Endothelial cell of umbilical vein (primary cell): Measurements from ENCODE around the gene PTPN14. TPM values are rescaled to one million over a fixed set of nuclear protein-coding genes. Genes with fewer than 3 reads are reported as not detected.
A peak's percentile ranks its signal among the peaks of the same experiment; 100 is the strongest.

Experiments used
- BruUV-seq: library from RNA; stranded (reverse); fragments of 400-500 nt; replicated peaks from 2 replicates; lab custom pipeline; 2021; lab: Mats Ljungman, UMichigan
- CTCF ChIA-PET: fragments of 300-600, 350-600 bp; sonication (Branson Sonifier 250); formaldehyde crosslinking; loops from one replicate; lab custom pipeline; 2021; ENCODE audit warnings: antibody characterized with exemption, inconsistent platforms; lab: Charles Lee
- POLR2A ChIA-PET: fragments of 300-600, 350-600 bp; sonication (Branson Sonifier 250); formaldehyde crosslinking; loops from one replicate; lab custom pipeline; 2021; ENCODE audit warnings: antibody characterized with exemption, inconsistent platforms; lab: Charles Lee
- DNase-seq: peaks from one replicate; pipeline ENCODE4 v3.0.0-alpha.2; 2011; ENCODE audit warnings: low read depth, low spot score
- FAIRE-seq: peaks from 2 replicates; lab custom pipeline; 2011; peaks lifted over from hg19 to GRCh38; lab: Jason Lieb, UNC
- H2AFZ ChIP-seq: 2 replicates; pipeline ENCODE4 v1.6.0; 2012; ENCODE audit warnings: low read depth, low read length, control low read depth, inconsistent platforms
- H3K27ac ChIP-seq: 2 replicates; pipeline ENCODE4 v1.5.1; 2011; ENCODE audit warnings: low read depth, mild to moderate bottlenecking, control low read depth, low read length, moderate library complexity; ENCODE audit not compliant: insufficient read depth
- H3K27me3 ChIP-seq, 2 experiments: 2 replicates each; pipeline versions ENCODE4 v1.6.0 to v1.6.1; 2011; ENCODE audit warnings: low read length in 2 of 2, mixed read lengths in 1 of 2; ENCODE audit not compliant: control insufficient read depth in 2 of 2, insufficient read depth in 2 of 2
- H3K36me3 ChIP-seq, 2 experiments: 2 replicates in 1 of 2; 3 replicates in 1 of 2; pipeline ENCODE4 v1.5.1; 2011; ENCODE audit warnings: low read length in 2 of 2, mild to moderate bottlenecking in 1 of 2, moderate library complexity in 1 of 2; ENCODE audit not compliant: control insufficient read depth in 2 of 2, insufficient read depth in 2 of 2; ENCODE audit errors: extremely low read depth in 1 of 2
- H3K4me1 ChIP-seq: 3 replicates; pipeline ENCODE4 v1.5.1; 2011; ENCODE audit warnings: mild to moderate bottlenecking, low read length; ENCODE audit not compliant: control insufficient read depth, insufficient read depth; ENCODE audit errors: extremely low read depth
- H3K4me2 ChIP-seq: 2 replicates; pipeline ENCODE4 v1.6.1; 2011; ENCODE audit warnings: low read length, control low read depth, mixed read lengths; ENCODE audit not compliant: insufficient read depth
- H3K4me3 ChIP-seq, 3 experiments: fragments of 200-600 bp in 1 of 3; sonication (generic), shearing (Covaris generic) in 1 of 3; replicated peaks in 1 of 3; 2 replicates each; pipeline ENCODE4 v1.5.1; 2011 to 2016; ENCODE audit warnings: control low read depth in 3 of 3, low read length in 3 of 3, mild to moderate bottlenecking in 2 of 3, inconsistent platforms in 1 of 3, low read depth in 1 of 3, moderate library complexity in 1 of 3; ENCODE audit not compliant: insufficient read depth in 1 of 3
- H3K79me2 ChIP-seq: 2 replicates; pipeline ENCODE4 v1.6.0; 2012; ENCODE audit warnings: low read length, inconsistent platforms; ENCODE audit not compliant: control insufficient read depth, insufficient read depth
- H3K9ac ChIP-seq: replicated peaks from 2 replicates; pipeline ENCODE3; 2011; ENCODE audit warnings: low read length, control low read depth; ENCODE audit not compliant: insufficient read depth; ENCODE audit errors: extremely low read depth
- H3K9me1 ChIP-seq: replicated peaks from 3 replicates; pipeline ENCODE4 v1.6.0; 2011; ENCODE audit warnings: mild to moderate bottlenecking, low read length; ENCODE audit not compliant: control insufficient read depth, insufficient read depth; ENCODE audit errors: extremely low read depth
- H3K9me3 ChIP-seq: replicated peaks from 2 replicates; pipeline ENCODE4 v1.5.1; 2012; ENCODE audit warnings: low read length, inconsistent platforms; ENCODE audit not compliant: control insufficient read depth, insufficient read depth
- H4K20me1 ChIP-seq: replicated peaks from 2 replicates; pipeline ENCODE3; 2011; ENCODE audit warnings: mild to moderate bottlenecking, low read length; ENCODE audit not compliant: control insufficient read depth, insufficient read depth; ENCODE audit errors: extremely low read depth
- EZH2 ChIP-seq: IDR thresholded peaks from 2 replicates; pipeline ENCODE4 v1.6.1; 2012; ENCODE audit warnings: borderline replicate concordance, low read depth, mild to moderate bottlenecking, moderate library complexity, low read length, inconsistent platforms; ENCODE audit not compliant: severe bottlenecking
- FOS ChIP-seq: IDR thresholded peaks from 2 replicates; pipeline ENCODE4 v1.6.1; 2011; ENCODE audit warnings: mild to moderate bottlenecking, low read length, moderate library complexity, borderline replicate concordance; ENCODE audit not compliant: insufficient read depth
- GATA2 ChIP-seq: IDR thresholded peaks from 2 replicates; pipeline ENCODE4 v1.7.0; 2011; ENCODE audit warnings: low read depth, mild to moderate bottlenecking, moderate library complexity, mixed read lengths, low read length; ENCODE audit not compliant: insufficient read length, insufficient read depth
- JUN ChIP-seq: IDR thresholded peaks from 2 replicates; pipeline ENCODE4 v1.6.1; 2011; ENCODE audit warnings: borderline replicate concordance, low read depth; ENCODE audit not compliant: insufficient read length, insufficient read depth
- MYC ChIP-seq: IDR thresholded peaks from one replicate; pipeline ENCODE4 v1.6.1; 2011; ENCODE audit warnings: mild to moderate bottlenecking, low read depth, low read length
- POLR2A ChIP-seq: IDR thresholded peaks from 2 replicates; pipeline ENCODE4 v1.6.1; 2012; ENCODE audit warnings: low read depth, mild to moderate bottlenecking, control low read depth, low read length
- POLR2AphosphoS5 ChIP-seq: IDR thresholded peaks from 2 replicates; pipeline ENCODE4 v1.6.1; 2012; ENCODE audit warnings: low read depth, mild to moderate bottlenecking, control low read depth, low read length, moderate library complexity; ENCODE audit not compliant: insufficient read depth
- dilution Hi-C: fragments of 300-500 bp; cut with MboI; formaldehyde crosslinking; loops from one replicate; pipeline ENCODE4 v1.15.0; 2019; ENCODE audit warnings: low sequenced_read_pairs; ENCODE audit not compliant: extremely low pct_ligation_motif_present
- intact Hi-C: fragments of 100-400 bp; cut with micrococcal nuclease; formaldehyde crosslinking; loops from one replicate; pipeline ENCODE4 v1.10.0; 2022
- polyA plus RNA-seq, 4 experiments: library from polyadenylated mRNA; depleted of rRNA in 3 of 4; stranded (reverse) in 3 of 4; unstranded in 1 of 4; fragments of >200 nt; gene quantifications; 2 replicates each; pipeline versions ENCODE4 v1.2.1 to v1.2.3, GENCODE V29; 2011 to 2012; ENCODE audit warnings: missing spikeins in 1 of 4
- total RNA-seq: library from RNA; stranded (reverse); gene quantifications from 2 replicates; pipeline ENCODE4 v1.2.3, GENCODE V29; 2021
- TF ChIP-seq, protein P1 (sequence below): IDR thresholded peaks from 2 replicates; pipeline ENCODE4 v1.6.1; 2011; ENCODE audit not compliant: insufficient read depth, insufficient read length
- TF ChIP-seq, protein P2 (sequence below), 2 donors: IDR thresholded peaks; 1 replicate in 1 of 2; 2 replicates in 1 of 2; pipeline ENCODE4 v1.5.1; 2011; ENCODE audit warnings: low read length in 2 of 2, mild to moderate bottlenecking in 2 of 2, moderate library complexity in 2 of 2, control low read depth in 1 of 2, inconsistent platforms in 1 of 2, low read depth in 1 of 2; ENCODE audit not compliant: insufficient read depth in 1 of 2; ENCODE audit errors: extremely low read depth in 1 of 2

The PTPN14 gene
- total and polyA plus RNA-seq, 2 donors (not counting 3 experiments of a cell fraction or from before 2014, with no cell fraction given), result 18.5 to 93.0 TPM

DNA sequence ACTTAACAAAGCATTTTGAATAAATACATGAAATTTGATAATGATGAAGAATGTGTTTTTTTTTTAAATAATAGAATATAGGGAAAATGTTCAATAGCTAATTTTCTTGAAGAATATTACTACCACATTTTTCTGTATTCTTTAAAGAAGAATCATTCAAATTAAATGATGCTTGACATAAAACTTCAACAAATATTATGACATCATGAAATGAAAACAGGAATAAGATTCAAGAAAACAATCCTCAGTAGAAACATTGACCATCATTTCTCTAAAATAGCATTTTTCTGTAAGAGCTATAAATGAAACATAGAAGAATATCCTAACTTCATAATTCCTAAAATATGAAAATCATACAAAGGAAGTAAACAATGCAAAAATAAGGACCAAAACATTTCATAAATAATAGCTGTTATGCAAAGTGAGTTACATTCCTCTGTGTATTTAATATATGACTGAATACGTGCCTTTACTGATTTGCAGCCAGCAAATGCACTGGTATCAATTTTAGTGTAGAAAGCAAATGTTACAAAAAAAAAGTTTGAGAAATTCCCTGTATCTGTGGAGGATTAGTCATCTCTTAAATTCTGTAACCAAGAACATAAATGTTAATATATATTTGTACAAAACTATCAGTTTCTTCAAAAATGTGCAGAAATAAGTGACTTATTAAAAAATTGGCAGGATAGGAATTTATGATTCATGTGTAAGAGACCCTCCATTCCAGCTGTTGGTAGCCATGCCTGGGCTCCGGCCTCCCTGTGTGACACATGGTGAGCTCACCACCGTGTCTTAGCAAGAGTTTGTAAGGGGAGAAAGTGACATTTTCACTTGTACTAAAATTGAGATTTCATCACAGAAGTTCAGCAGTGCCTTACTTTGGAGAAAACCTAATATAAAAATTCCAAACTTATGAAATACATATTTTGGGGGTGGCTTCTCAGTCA lies 15.0 kb upstream of the PTPN14 start:
- no peak overlapping the region for H2AFZ ChIP-seq
- no peaks in the 10 kb centered on the region for H3K79me2 ChIP-seq
- dilution Hi-C loops (no loop called here), intact Hi-C loops (loop anchor here (2.0 kb wide), 1 partner anchor 14 kb away; no protein-coding TSS in a partner anchor)
- H3K27me3 ChIP-seq, result no peaks in the 10 kb centered on the region
- no peak for FAIRE-seq
- H3K4me2 ChIP-seq, result peak overlapping the region; percentile 37
- CTCF ChIA-PET, result interaction anchor here (1.1 to 5.8 kb wide), 7 partner anchors 12 to 234 kb away, joined by 3 to 40 read pairs (median 4); partner anchors contain the start of gene PTPN14
- BruUV-seq, result no TSS peak
- no peaks in the 10 kb centered on the region for H4K20me1 ChIP-seq
- peak; percentile 67 for DNase-seq
- peak overlapping the region; percentile 33 for H3K27ac ChIP-seq
- no peak overlapping the region for H3K4me3 ChIP-seq
- H3K9me1 ChIP-seq, result no peaks in the 10 kb centered on the region
- H3K36me3 ChIP-seq, result no peaks in the 10 kb centered on the region
- no peaks in the 10 kb centered on the region for H3K9me3 ChIP-seq
- TF ChIP-seq JUN (peak; percentile 61), FOS (peak; percentile 97), POLR2A (no peak), EZH2 (no peak), POLR2AphosphoS5 (no peak)
- H3K4me1 ChIP-seq, result peaks cover 48% of the 10 kb centered on the region
- POLR2A ChIA-PET, result interaction anchor here (2.8 kb wide), 1 partner anchor 14 kb away, joined by 10 read pairs; the partner anchor contains the start of gene PTPN14
- no peak overlapping the region for H3K9ac ChIP-seq

DNA sequence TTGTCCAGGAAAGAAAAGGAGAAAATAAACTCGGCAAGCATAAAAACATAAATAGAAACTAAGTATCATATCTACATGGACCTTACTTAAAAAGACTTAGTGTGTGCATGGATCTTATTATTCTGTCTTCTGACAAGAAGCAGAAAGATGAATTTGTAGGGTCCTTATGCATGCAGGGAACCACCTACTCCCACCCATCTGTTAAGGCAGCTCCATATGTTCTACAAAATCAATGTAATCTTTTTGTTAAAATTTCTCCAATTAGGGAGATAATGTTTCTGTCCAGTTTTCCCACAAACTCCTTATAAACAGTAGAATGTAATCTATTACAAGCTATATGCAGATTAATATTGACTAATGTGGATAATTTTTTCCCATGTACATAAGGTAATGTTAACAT lies 13.9 kb upstream of the PTPN14 start:
- POLR2A ChIA-PET, result interaction anchor here (2.8 kb wide), 1 partner anchor 13 kb away, joined by 10 read pairs; the partner anchor contains the start of gene PTPN14
- Histone ChIP-seq H3K9me3 (no peaks in the 10 kb centered on the region), H3K4me3 (no peak overlapping the region), H4K20me1 (no peaks in the 10 kb centered on the region), H3K79me2 (no peaks in the 10 kb centered on the region), H3K36me3 (no peaks in the 10 kb centered on the region), H3K9ac (no peak overlapping the region), H3K4me1 (peaks cover 39% of the 10 kb centered on the region), H2AFZ (no peak overlapping the region), H3K9me1 (no peaks in the 10 kb centered on the region), H3K4me2 (no peak overlapping the region), H3K27me3 (no peaks in the 10 kb centered on the region), H3K27ac (no peak overlapping the region)
- DNase-seq (no peak), FAIRE-seq (no peak)
- TF ChIP-seq MYC (no peak), JUN (no peak), POLR2AphosphoS5 (no peak), POLR2A (no peak), FOS (no peak), GATA2 (no peak), EZH2 (no peak)
- TF ChIP-seq, protein P1, sequence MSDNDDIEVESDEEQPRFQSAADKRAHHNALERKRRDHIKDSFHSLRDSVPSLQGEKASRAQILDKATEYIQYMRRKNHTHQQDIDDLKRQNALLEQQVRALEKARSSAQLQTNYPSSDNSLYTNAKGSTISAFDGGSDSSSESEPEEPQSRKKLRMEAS, result no peak
- TF ChIP-seq, protein P2, sequence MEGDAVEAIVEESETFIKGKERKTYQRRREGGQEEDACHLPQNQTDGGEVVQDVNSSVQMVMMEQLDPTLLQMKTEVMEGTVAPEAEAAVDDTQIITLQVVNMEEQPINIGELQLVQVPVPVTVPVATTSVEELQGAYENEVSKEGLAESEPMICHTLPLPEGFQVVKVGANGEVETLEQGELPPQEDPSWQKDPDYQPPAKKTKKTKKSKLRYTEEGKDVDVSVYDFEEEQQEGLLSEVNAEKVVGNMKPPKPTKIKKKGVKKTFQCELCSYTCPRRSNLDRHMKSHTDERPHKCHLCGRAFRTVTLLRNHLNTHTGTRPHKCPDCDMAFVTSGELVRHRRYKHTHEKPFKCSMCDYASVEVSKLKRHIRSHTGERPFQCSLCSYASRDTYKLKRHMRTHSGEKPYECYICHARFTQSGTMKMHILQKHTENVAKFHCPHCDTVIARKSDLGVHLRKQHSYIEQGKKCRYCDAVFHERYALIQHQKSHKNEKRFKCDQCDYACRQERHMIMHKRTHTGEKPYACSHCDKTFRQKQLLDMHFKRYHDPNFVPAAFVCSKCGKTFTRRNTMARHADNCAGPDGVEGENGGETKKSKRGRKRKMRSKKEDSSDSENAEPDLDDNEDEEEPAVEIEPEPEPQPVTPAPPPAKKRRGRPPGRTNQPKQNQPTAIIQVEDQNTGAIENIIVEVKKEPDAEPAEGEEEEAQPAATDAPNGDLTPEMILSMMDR (IDR thresholded peaks at IDR 0.05; ENCODE audit: extremely low read depth in 1 of 2, insufficient read depth in 1 of 2, low read depth in 1 of 2, low read length in 2 of 2), result no peak
- dilution Hi-C loops, result no loop called here
- intact Hi-C loops, result no loop called here
- CTCF ChIA-PET, result interaction anchor here (0.9 to 5.8 kb wide), 5 partner anchors 9 to 233 kb away, joined by 4 to 40 read pairs (median 12); partner anchors contain the start of gene PTPN14
- BruUV-seq, result no TSS peak
